ENCODE results near the gene SPATA6.

DNA sequence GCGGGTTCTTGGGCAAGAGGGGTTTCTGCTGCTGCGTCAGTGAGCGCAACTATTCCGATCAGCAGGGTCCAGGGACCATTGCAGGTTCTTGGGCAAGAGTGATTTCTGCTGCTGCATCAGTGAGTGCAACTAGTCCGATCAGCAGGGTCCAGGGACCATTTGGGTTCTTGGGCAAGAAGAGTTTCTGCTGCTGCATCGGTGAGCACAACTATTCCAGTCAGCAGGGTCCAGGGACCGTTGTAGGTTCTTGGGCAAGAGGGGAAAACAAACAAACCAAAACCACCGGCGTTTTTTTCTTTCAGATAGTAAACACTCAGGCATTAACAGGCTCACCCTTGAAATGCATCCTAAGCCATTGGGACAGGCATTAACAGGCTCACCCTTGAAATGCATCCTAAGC lies 32.6 kb downstream of the SPATA6 start:
- TF ChIP-seq, protein P1, sequence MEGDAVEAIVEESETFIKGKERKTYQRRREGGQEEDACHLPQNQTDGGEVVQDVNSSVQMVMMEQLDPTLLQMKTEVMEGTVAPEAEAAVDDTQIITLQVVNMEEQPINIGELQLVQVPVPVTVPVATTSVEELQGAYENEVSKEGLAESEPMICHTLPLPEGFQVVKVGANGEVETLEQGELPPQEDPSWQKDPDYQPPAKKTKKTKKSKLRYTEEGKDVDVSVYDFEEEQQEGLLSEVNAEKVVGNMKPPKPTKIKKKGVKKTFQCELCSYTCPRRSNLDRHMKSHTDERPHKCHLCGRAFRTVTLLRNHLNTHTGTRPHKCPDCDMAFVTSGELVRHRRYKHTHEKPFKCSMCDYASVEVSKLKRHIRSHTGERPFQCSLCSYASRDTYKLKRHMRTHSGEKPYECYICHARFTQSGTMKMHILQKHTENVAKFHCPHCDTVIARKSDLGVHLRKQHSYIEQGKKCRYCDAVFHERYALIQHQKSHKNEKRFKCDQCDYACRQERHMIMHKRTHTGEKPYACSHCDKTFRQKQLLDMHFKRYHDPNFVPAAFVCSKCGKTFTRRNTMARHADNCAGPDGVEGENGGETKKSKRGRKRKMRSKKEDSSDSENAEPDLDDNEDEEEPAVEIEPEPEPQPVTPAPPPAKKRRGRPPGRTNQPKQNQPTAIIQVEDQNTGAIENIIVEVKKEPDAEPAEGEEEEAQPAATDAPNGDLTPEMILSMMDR (IDR thresholded peaks at IDR 0.05 in 4 of 5, conservative IDR thresholded peaks at IDR 0.05 in 1 of 5), result no peak
- TF ChIP-seq POLR2A (IDR thresholded peaks at IDR 0.05), result no peak
